Right lobe of liver (tissue), 6 donors: ENCODE data around the gene ALKBH7. TPM values are rescaled to one million over a fixed set of nuclear protein-coding genes. Genes with fewer than 3 reads are reported as not detected.

Experiments used
- ATAC-seq, 4 donors: fragments of 200-7000 bp; cut with Tn5 transposase; one replicate each; pipeline ENCODE4 v1.9.1; 2020; ENCODE audit warnings: mild to moderate bottlenecking in 4 of 4, moderate library complexity in 4 of 4
- DNase-seq, 3 donors: peaks; one replicate each; pipeline ENCODE4 v3.0.0-alpha.2; 2020
- H3K27ac ChIP-seq, 3 donors: fragments of 200-600 bp; one replicate each; pipeline ENCODE4 v1.8.0; 2022
- H3K27me3 ChIP-seq, 2 donors: fragments of 200-600 bp; one replicate each; pipeline ENCODE4 v1.8.0; 2022
- H3K36me3 ChIP-seq, 4 donors: fragments of 200-600 bp; sonication (generic) in 1 of 4; one replicate each; pipeline versions ENCODE4 v1.5.1 to v1.8.0; 2017 to 2022; ENCODE audit warnings: control low read depth in 1 of 4
- H3K4me1 ChIP-seq, 4 donors: fragments of 200-600 bp; sonication (generic) in 1 of 4; one replicate each; pipeline versions ENCODE4 v1.5.1 to v1.8.0; 2017 to 2022; ENCODE audit warnings: control low read depth in 1 of 4
- H3K4me3 ChIP-seq, 3 donors: fragments of 200-600 bp; one replicate each; pipeline ENCODE4 v1.8.0; 2022
- H3K9me3 ChIP-seq, 4 donors: fragments of 200-600 bp; sonication (generic) in 1 of 4; one replicate each; pipeline versions ENCODE4 v1.5.1 to v1.8.0; 2017 to 2022; ENCODE audit warnings: control low read depth in 1 of 4
- POLR2A ChIP-seq: fragments of 450-650 bp; IDR thresholded peaks from one replicate; pipeline ENCODE4 v1.6.1; 2017; ENCODE audit warnings: antibody characterized with exemption, mild to moderate bottlenecking
- WGBS: methylation state at CpG from one replicate; pipeline ENCODE4 v1.1.6; 2018; ENCODE audit warnings: low coverage, low lambda C conversion rate; ENCODE audit not compliant: insufficient coverage; ENCODE audit errors: missing lambda C conversion rate; 5-methylcytosine and 5-hydroxymethylcytosine counted together
- intact Hi-C, 2 donors: fragments of 100-400 bp; cut with DNase I; formaldehyde crosslinking; loops; one replicate each; pipeline versions ENCODE4 v1.11.2 to v1.14.1; 2022
- total RNA-seq, 6 experiments: library from RNA; depleted of rRNA in 2 of 6; stranded (reverse); fragments of >200 nt in 2 of 6; fragmentation: NEBNext Ultra II Directional in 3 of 6; extraction: Animal tissue kit (Norgen Biotek cat#: 25700) in 3 of 6; gene quantifications; one replicate each; pipeline versions ENCODE4 v1.1.0 to v1.2.4, GENCODE V29; 2016 to 2023
- TF ChIP-seq, protein P1 (sequence below), 4 donors: fragments of 200-600 bp in 3 of 4; fragments of 450-650 bp in 1 of 4; IDR thresholded peaks; one replicate each; pipeline versions ENCODE4 v1.5.1 to v1.8.0; 2016 to 2022; ENCODE audit warnings: antibody characterized with exemption in 4 of 4, mild to moderate bottlenecking in 2 of 4
- donor health status: DM: no; HTN: yes; CAD: no.
- donor health status: DM: no; HTN: no; CAD: no.
- donor health status: DM: no; HTN: no; CAD: no.
- donor health status: DM: no; HTN: yes; CAD: no.
- donor health status: DM: no; HTN: yes; CAD: no.

Gene ALKBH7
- total RNA-seq, 6 experiments from 2014 or later: 60.7 to 78.4 (median 72.2) TPM

DNA sequence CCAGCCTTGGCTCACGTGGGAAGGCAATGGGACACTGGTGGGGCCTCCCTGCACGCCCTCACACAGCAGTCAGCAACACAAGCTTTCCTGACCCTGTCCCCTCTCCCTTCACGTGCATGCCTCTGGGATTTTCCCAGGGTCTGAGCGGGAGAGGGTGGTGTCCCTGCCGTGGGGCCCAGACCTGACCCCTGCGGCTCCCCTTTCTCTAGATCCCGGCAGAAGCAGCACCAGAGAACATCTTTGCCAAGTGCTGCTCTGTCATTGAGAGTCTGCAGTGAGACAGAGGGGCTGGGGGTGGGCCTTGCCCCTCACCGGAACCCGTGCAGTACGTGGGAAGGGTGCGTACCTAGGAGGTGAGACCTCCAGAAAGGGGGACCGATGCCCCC lies 39.5 kb downstream of the ALKBH7 start:
- ATAC-seq (peak in 2 of 4 donors; percentile 19), DNase-seq (no peak)

DNA sequence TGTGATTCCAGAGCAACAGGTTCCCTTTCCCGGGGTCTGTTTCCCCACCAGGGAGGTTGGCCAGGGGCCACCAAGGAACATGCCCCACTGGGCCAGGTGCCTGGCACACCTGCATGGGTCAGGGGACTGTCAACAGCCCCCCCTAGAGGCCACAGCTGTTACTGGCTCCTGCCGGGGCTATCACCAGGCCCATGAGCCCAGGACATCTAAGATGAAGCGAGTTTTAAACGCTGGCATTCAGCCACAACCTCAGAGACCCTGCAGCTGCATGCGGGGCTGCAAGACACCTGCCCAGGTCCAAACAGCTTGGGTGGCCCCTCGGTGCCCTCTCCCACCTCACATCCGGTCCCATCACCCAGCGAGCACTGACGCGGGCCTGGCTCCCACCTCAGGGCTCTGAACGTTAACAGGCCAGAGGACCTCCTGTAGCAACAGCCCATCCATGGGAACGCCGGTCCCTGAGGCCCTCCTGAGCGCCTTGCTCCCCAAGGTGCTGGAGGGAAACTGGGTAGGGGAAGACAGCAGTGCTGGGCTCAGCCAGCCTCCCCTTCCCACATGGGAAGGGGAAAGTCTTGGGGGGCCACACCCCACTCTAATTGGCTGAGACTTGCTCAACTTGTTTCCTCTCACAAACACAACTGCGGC lies 40.0 kb downstream of the ALKBH7 start:
- WGBS: 25% methylated on average over 2 of the region's 15 CpGs
- DNase-seq: no peak

More for the DNA sequence above, 39.5 kb downstream of the ALKBH7 start:
- TF ChIP-seq, protein P1, sequence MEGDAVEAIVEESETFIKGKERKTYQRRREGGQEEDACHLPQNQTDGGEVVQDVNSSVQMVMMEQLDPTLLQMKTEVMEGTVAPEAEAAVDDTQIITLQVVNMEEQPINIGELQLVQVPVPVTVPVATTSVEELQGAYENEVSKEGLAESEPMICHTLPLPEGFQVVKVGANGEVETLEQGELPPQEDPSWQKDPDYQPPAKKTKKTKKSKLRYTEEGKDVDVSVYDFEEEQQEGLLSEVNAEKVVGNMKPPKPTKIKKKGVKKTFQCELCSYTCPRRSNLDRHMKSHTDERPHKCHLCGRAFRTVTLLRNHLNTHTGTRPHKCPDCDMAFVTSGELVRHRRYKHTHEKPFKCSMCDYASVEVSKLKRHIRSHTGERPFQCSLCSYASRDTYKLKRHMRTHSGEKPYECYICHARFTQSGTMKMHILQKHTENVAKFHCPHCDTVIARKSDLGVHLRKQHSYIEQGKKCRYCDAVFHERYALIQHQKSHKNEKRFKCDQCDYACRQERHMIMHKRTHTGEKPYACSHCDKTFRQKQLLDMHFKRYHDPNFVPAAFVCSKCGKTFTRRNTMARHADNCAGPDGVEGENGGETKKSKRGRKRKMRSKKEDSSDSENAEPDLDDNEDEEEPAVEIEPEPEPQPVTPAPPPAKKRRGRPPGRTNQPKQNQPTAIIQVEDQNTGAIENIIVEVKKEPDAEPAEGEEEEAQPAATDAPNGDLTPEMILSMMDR (IDR thresholded peaks at IDR 0.05): no peak
- TF ChIP-seq POLR2A: no peak
- H3K27me3 ChIP-seq: no peaks in the 10 kb centered on the region
- no peak overlapping the region for H3K4me3 ChIP-seq
- H3K9me3 ChIP-seq: no peaks in the 10 kb centered on the region
- WGBS: no CpG with 5 or more reads among the region's 12 CpGs
- intact Hi-C loops: no loop called here
- H3K4me1 ChIP-seq: no peaks in the 10 kb centered on the region
- peaks cover 0 to 31% (median 15%) of the 10 kb centered on the region in 4 donors for H3K36me3 ChIP-seq
- H3K27ac ChIP-seq: no peak overlapping the region

DNA sequence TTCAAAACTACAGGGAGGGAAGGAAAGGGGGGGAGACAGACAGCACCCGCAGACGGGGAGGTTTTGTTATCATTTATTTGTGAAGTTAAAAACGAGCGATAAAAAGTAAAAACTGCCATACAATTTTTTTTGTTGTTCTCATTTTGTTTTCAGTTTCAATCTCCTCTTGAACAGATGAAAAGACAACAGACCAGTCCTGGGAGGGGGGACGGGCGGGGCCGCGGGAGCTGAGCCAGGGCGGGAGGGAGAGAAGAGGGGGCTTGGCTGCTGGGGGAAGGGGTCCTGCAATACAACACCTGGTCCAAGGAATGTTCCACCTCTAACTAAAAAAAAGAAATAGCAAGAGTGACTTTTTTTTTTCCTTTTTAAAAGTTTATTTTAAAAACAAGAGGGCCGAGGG lies 40.7 kb downstream of the ALKBH7 start:
- DNase-seq: no peak
- H3K27ac ChIP-seq: no peak overlapping the region
- no peak for TF ChIP-seq POLR2A
- TF ChIP-seq, protein P1 (IDR thresholded peaks at IDR 0.05): no peak

More for the DNA sequence above, 40.0 kb downstream of the ALKBH7 start:
- no peak overlapping the region for H3K4me3 ChIP-seq
- no peaks in the 10 kb centered on the region for H3K9me3 ChIP-seq
- peaks cover 4 to 36% (median 20%) of the 10 kb centered on the region in 4 donors for H3K36me3 ChIP-seq
- no peak for TF ChIP-seq POLR2A
- TF ChIP-seq, protein P1 (IDR thresholded peaks at IDR 0.05): peak; percentile 38 to 56 (median 48)
- intact Hi-C loops: no loop called here
- peak; percentile 58 to 70 (median 62) for ATAC-seq
- no peak overlapping the region for H3K27ac ChIP-seq
- H3K27me3 ChIP-seq: no peaks in the 10 kb centered on the region
- H3K4me1 ChIP-seq: no peaks in the 10 kb centered on the region

DNA sequence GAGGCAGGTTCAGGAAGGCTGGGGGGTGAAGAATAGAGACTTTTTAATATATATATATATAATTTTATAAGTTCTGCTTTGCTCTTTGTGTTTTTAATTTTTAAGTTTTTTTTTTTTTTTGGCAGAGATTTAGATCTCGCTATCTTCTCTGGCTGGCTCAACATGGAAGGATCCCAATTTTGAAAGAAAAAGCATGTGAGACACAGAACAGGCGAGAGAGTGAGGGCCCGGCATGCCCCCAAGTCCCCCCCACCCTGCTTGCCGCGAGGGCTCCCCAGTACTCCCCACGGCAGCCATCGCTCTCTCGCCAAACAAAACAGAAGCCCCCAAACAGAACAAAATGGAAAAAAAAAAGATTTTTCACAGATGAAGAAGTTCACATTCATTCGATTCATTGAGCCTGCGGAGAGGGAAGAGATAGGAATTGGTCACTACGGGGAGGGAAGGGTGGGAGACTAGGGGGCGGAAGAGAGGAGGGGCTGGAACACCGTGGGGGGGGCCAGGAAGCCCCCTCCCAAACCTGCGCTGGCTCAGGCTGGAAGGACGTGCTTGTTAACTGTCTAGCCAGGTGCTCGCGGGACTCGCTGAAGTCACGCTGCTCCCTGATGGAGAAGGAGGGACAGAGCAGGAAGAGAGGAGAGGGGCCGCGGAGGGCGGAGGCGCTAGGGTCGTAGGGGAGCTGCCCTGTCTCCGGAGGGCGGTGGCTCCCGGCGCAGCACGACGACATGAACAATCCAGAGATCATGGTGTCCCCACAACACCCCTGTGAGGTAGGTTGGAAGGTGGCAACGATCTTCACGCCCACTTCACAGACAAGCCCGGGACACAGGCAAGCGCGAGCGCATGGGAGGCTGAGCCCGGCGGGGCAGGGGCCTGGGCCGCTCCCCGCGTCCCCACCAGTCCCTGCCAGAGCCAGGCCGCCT lies 41.4 kb downstream of the ALKBH7 start:
- H3K9me3 ChIP-seq: no peaks in the 10 kb centered on the region
- H3K27ac ChIP-seq: no peak overlapping the region
- H3K4me1 ChIP-seq: no peaks in the 10 kb centered on the region
- no peak overlapping the region for H3K4me3 ChIP-seq
- no peak for ATAC-seq
- DNase-seq: no peak
- no peaks in the 10 kb centered on the region for H3K27me3 ChIP-seq
- 80% methylated on average over 28 of the region's 42 CpGs for WGBS
- no peak for TF ChIP-seq POLR2A
- TF ChIP-seq, protein P1 (IDR thresholded peaks at IDR 0.05): no peak
- peaks cover 9 to 50% (median 29%) of the 10 kb centered on the region in 4 donors for H3K36me3 ChIP-seq
- intact Hi-C loops: no loop called here

More for the DNA sequence above, 40.7 kb downstream of the ALKBH7 start:
- Histone ChIP-seq H3K9me3 (no peaks in the 10 kb centered on the region), H3K4me3 (no peak overlapping the region), H3K36me3 (peaks cover 9 to 43% (median 26%) of the 10 kb centered on the region in 4 donors), H3K4me1 (no peaks in the 10 kb centered on the region), H3K27me3 (no peaks in the 10 kb centered on the region)
- intact Hi-C loops: no loop called here
- WGBS: 52% methylated on average over 9 of the region's 10 CpGs
- no peak for ATAC-seq
